NCI-H128 (cell line): ENCODE measurements around the gene PSMG4.

Source experiments
- DNase-seq: peaks from one replicate; lab custom pipeline; 2025; ENCODE audit not compliant: unreplicated experiment; lab: John Stamatoyannopoulos, UW

Gene PSMG4

DNA sequence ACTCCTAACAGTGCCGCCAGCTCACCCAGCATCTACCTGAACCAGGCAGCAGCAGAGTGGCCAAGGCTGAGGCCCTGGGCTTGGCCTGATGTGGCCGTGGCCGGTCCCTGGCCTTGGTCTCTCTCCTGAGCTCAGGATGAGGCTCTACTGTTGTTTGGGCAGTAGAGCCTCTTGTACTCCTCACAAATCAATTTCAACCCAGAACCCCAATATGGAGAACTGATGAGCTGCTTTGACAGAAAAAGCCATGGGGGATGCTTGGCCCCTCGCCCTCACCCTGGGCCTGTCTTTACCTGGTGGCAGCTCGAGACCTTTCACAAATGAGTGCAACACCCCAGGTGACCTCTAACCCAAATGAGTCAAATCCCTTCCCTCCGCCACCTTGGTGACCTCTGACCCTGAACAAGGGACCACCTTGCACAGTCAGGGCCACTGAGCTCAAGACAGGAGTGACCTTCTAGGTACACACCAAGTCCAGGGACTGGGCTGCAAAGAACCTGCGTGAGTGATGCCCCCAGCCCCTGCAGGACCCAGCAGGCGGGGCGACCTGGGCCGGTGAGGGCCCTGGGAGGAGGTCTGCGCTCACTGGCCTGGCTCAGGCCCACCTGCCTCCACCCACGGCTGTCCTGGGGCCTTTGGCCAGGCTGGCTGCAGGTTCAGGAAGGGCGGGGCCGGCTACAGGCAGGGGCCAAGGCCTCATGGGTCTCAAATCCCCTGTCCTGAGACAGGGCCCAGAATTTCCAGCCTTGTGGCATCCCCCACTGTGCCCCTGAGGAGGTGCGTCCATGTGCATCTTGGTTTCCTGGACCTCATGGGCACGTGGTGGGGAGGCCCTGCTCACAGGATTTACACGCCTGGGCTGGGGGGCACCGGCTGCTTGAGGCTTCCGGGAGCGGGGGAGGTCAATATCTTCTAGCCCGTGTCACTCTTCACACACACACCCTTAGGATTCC, 30.2 kb downstream of the PSMG4 start:
- no peak for DNase-seq

DNA sequence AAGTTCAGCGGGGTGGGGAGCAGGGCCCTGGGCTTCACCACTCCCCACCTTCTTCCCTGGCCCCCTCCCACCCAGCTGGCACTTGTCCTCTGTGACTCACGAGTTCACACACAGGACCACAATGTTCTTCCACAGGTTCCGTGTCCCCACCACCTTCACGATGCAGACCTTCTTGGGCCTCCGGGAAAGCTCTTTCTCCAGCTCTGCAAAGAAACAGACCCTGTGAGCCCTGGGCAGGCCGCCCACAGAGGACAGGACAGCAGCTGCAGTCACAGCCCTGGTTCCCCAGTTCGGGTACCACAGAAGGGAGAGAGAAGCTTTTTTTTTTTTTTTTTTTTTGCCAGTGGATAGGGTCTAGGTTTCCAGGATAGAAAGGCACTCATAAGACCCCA, 30.9 kb downstream of the PSMG4 start:
- no peak for DNase-seq

DNA sequence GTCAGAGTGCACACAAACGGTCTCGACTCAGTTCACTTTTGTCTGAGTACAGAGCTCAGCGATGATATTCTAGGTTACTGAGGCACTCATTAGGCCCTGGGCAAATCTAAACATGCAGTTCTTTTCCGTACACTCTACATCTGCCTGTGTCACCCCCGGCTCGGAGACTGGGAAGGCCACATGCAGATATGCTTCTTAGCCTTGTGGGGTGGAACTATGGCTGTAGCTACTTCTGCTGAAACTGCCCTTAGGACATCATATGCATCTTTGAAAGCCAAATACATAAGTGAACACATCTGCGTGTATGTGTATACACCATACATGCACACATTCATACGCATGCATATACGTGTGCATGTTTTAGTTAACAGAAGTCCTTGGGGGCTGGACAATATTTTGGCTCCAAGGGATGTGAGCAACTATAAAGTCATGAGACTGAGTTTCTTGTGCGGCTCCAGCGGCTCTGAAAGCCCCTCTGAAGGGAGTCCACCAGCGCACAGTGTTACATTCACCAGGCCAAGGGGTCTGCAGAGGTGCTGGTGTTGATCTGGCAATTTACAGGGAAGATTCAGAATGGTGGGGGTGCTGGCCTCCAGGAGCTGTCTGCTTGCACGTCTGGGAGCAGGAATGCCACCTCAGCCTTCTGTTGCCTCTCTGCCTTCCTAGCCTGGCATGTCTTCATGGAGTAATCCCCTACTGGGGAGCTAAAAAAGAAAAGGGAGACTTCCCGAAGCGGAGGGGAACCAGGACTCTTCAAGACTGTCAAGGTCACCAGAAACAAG, 31.6 kb downstream of the PSMG4 start:
- DNase-seq, result no peak

DNA sequence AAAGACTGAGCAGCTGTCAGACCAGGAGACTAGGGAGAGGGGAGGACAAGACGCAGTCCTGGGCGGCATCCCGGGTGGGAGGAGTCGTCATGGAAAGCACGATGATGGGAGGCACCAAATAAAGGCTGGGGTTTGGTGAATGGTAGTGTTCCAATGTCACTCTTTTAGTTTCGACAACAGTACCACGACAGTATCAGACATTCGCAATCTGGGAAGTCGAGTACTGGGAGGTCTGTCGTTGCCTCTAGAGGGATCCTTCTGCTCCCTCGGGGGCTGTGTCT, 32.1 kb downstream of the PSMG4 start:
- no peak for DNase-seq

DNA sequence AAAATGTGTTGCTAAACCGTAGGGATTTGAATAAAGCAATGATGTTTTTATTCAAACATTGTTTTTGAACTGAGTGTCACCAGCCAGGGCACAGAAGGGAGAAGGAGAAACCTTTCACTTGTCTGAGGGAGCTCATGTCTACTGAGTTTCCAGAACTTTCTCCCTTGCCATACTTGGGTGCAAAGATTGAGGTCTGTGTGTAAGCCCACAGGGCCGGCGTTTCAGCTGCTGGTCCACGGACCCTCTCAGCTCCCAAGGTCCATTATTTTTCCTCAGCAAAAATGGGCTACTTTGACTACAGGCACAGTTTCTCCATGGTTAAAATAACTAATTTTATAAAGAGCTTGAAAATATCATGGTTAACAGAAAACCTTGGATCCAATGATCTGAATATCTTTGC, 32.6 kb downstream of the PSMG4 start:
- no peak for DNase-seq

DNA sequence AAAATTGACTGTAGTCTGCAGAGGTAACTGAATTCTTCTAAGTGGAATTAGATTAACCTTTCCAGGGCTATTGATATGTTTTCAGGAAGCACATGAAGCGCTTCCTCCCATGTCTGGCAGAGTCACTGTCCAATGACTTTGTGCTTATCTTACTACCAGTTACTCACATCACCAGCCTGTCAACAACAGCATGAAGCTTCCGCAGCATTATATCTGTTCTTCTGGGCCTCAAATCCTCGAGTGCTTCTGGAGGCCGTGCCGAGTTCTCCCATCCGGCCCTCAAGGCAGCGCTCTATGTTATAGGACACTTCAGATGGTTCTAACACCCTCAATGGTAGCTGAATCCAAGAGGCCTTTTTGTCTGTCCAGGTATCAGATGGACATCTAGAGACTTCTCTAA, 33.2 kb downstream of the PSMG4 start:
- DNase-seq, result no peak

DNA sequence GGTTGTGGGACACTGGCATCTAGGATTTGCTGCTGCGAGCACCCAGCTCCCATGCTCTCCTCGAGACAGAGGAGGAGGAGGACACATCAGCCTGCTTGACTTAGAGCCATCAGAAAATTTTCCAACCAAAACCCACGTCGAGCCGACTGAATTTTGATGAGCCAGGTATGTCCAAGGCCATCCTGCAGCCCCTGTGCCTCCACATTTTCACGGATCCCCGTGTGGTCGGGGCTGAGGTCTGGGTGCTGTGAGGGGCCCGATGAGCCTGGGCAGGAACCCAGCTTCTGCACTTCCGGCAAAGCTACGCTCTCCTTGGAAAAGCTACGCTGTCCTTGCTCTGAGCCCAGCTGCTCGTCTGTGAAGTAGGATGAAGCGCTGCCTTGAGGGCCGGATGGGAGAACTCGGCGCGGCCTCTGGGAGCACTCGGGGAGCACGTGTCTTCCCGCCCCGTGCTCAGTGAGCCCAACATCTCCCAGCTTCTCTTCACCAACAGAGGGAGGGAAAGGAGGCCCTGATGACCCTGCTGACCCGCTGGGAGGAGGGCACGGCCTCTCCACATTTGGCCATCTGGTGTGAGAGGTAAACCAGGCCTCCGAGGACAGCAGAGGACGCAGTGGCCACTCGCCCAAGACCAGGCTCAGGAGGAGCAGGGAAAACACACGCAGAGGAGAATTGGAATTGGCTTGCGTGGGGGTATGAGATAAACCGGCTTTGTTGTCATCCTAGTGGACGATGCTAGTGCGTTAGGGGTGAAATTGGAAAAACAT, 33.9 kb downstream of the PSMG4 start:
- DNase-seq, result no peak

DNA sequence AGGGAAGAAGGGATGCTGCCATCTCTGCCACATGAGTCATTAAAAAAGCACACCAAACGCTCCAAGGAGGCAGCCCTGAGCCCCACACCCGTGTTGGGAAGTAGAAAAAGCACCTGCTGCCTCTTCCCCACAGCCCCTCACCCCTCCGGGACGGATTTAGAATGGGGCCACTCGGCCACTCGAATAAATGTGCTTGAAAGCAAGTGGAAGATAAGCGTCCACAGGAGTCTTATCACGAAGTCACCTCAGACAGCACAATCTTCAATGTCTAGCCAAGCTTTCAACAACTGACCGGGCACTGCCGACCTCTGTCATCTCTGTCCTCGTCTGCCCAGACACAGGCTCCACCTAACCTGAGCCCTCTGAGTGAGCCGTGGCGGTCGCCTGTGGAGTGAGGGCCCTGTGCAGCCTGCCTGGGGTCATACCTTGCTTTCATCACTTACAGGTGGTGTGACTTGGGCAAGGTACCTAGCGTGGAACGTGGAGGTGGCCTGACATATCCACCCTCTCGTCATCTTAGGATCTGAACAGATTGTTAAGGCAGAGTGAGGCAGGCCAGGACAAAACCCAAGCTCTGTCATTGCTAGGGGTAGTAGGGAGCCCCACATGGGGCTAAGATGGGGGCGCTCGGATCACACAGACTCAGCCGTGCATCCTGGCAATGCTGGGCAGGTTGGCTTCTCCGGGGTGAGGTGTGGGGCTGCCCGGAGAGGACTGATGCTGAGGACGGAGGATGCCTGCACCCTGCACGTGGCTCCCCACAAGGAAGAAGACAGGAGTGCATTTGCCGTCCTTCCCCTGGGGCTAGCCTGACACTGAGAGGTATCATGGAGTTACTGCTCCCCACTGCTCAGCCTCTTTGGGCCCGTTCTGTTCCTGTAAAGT, 34.8 kb downstream of the PSMG4 start:
- no peak for DNase-seq

DNA sequence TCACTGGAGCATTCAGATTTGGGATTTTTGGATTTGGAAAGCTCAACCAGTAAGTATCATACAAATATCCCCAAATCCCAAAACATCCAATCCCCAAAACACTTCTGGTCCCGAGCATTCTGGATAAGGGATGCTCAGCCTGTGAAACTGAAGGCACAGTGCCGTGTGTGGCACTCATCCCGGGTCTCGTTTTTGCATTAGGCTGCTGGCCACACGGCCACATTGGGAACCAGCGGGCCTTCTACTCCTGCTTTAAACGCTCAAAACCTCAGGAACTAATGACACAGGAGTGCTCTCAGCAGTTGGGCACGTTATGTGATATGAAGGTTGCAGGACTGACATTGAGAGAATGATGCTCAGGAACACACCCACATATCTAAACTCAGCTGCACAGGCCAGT, 35.6 kb downstream of the PSMG4 start:
- no peak for DNase-seq

DNA sequence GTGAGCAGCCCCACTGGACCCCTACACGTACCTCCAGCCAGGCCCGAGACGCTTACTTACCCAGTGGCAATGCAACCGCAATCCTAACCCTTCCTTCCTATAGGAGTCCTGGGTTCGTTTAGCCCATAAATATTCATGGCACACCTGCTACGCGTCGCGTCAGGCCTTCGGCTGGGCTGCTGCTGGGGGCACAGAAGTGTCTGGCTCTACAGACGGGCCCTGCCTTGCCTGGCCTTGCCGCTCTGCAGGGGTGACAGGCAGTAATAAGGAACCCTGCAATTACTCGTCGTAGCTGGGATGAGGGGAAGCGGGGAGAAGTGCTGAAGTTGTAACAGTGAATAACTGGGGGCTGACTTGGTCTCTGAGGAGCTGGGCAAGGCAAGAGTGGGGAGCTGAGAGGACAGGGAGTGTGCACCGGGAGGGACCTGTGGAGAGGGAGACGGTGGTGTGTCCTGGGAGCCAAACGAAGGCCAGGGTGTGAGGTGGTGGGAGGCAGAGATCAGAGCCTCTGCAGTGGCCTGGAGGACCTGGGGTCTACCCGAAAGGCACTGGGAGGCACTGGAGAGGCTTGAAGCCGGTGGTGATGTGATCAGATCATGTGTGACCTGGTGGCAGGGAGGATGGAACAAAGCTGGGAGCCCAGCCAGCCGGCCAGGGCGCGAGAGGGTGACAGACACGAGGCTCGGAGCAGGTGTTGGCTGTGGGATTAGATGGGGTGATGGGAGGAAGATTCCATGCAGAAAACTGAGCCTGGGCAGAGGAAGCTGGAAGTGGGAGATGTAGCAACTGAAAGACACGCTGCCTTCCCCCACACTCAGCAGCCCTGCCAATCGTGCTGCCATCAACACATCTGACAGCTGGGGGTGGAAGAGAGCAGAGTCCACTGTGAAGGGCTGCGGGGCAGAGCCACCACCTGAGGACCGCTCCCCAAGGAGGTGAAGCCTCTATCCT, 36.4 kb downstream of the PSMG4 start:
- DNase-seq, result no peak

DNA sequence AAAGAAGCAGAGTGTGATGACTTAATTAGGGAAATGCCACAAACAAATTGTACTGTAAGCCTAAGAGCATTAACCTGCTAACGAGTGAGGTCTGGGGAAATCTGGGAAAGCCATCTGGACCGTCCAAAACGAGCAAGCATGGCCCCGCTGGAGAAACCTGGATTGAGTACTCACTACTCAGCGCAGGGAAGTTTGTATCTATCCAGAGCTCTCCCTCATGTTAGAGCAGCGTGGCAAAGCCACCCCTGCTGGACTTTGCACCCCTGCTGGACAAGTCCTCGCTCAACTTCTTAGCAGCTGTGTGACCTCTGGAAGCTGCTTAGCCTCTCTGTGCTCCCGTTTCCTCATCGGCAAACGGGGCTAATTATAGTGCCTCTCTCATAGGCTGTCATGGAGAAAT, 37.3 kb downstream of the PSMG4 start:
- no peak for DNase-seq

DNA sequence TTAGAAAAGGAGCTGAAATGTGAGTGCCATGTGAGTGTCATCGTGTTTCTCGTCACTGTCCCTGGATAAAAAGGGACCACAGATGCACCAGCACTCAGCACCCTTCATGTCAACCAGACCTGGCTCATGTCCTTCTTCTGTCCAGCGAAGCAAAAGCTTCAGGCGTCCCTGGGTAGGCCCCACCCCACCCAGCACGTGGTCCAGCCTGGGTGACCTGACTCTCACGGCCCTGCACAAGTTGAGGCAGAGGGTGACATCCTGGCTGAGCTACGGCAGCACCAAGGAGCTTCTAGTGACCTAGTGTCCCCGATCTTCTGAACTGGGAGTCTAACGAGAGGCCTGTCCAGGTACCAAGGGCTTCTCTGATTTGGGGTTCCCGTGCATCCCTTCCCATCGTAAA, 37.8 kb downstream of the PSMG4 start:
- DNase-seq, result no peak

DNA sequence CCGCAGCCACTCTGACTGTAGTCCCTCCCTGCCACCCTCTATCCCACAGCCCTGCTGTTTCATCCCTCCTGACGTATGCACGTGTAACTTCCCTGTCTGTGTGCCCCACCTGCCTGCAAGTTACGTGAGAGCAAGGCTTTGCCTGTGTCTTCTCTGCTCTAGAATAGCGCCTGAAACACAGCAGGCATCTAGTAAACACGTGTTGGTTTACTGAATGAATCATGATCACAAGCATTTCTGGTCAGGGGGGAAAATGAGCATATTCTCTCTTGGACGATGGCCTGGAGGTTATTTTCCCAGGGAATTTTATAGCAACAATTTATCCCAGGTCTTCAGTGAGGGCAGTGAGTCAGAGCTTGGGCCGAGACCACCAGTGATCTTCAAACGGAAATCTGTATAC, 38.3 kb downstream of the PSMG4 start:
- DNase-seq, result no peak

DNA sequence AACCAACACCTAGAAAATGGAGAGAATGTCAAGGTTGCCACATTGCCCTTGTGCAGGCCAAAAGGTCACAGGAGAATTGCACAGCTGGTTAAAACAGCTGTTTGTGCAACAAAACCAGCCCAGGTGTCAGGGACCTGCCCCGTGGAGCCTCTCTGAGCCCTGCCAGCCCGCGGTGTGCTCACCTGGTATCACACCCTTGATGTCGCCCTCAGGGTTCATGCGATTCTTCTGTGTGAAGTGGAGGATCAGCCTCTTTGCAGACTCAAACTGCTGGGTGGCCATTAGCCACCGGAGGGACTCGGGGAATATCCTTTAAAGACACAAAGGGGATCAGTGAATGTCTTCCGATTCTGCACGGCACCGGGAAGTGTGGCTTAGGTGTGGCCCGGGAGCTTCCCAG, 39.2 kb downstream of the PSMG4 start:
- DNase-seq, result no peak

DNA sequence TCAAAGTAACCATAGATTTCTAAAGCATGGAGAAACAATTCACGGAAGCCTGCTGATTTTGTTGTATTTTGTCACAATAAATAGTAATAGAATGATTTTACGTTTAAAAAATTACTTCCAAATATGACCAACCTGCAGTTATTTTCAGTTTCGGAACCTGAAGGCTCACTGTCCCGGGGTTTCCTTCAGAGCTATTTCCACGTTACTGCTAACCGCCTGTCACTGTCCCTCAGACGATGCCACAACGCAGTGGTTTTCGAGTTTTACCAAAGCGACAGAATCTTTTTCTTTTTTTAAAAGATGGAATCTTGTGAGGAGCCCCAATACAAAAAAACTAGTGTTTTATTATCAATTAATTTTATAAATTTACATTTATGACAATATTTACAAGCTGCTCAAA, 40.5 kb downstream of the PSMG4 start:
- no peak for DNase-seq

DNA sequence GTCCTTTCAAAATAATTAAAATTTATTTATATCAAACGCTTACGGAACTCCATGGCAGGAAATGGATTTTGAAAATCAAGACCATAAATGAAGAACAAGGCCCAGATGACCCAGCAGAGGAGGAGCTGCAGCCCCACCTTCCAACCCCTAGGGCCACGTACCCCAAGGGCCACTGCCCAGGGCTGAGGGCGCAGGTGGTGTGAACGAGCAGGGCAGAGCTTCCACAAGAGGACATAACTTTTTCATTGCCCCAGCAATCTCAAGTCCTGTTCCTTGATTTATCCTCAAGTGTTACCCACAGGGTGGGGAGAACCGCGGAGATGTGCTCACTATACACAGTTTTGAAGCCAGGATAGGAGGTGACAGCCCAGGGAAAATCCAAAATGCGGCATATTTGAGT, 42.8 kb downstream of the PSMG4 start:
- no peak for DNase-seq

DNA sequence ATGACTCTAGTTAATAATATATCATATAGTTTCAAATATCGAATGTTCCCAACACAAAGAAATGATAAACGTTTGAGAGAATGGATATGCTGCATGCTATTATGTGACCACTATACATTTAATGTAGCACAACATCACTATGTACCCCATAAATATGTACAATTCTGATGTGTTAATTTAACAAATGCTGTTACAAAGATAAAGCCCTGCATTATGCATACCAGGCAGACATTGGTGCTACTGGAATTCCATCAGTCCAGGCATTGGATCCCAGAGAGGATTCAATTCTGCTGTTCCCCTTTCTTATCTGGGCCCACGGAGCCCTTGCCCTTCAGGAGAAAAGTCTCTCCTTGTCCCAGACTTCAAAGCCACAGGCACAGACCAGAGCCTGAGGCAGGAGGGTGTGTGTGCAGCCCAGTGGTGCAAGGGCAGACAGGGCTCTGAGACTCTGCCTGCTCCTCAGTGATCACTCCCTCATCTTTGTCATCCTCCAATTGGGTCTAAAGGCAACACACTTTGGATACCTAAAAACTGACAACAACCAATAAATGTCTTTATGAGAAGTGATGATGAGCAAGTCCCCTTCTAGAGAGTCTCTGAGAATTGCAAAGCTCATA, 45.2 kb downstream of the PSMG4 start:
- no peak for DNase-seq

DNA sequence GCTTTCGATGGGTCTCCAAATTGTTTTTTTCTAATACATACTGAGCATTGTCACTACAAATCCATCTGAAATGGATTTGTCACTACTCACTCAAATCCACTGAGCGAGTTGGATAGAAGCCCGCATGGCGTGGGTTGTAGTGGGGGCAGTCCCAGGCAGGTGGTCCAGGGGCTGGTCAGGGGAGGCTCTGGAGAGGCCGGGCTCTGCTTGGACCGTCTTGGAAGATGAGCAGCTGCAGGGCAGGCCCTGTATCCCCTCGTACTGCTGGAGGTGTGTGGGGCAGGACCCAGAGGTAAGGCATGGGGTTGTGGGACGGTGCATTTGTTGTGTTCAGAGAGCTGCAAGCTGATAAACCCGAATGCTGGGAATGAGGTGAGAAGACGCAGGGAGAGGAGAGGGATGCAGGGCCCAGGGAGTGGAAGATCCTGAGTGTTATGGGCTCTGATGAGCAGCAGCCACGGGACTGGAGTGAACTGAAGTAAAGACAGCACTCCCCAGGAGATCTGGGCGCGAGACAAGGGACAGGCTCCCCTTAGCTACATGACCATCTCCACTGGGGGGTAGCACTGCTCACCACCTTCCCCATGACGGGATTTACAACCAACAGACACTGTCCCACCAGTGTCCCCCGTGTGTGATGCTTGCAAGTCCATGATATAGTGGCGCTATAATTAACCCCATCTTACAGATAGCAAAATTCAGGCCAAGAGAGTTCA, 45.9 kb downstream of the PSMG4 start:
- DNase-seq, result no peak

DNA sequence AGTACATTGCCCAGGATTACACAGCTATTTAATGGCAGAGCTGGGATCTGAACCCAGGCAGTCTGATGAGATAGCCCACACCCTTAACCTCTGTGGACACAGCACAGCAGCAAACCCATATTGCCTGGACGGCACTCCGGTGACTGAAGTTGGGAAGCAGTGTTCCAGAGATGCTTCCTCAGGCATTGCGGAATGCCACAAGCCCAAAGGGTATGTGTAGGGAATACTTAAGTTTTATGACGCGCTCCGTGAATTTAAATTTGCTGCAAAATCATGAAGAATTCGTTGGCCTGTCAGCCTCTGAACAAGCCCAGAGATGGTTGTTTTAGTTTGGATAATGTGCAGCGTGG, 46.4 kb downstream of the PSMG4 start:
- no peak for DNase-seq
